ENCODE data around the gene LMO7. TPM values are rescaled to one million over a fixed set of nuclear protein-coding genes. Genes with fewer than 3 reads are reported as not detected.

The LMO7 gene
- total and polyA plus RNA-seq, 2 of the 8 experiments (the other 6 are each of a cell fraction or from before 2014, with no cell fraction given) = 8.1 to 28.3 TPM

GRCh38 chr13:75794663-75795062 lies 158.5 kb downstream of the LMO7 start:
- Histone ChIP-seq H3K4me3 (ENCODE audit: extremely low read depth in 1 of 4, insufficient read depth in 2 of 4, low read depth in 3 of 4, low read length in 4 of 4) (no peak overlapping the region), H2BK120ac (replicated peaks; ENCODE audit: low read depth, low read length) (no peak overlapping the region), H4K20me1 (replicated peaks in 1 of 2; ENCODE audit: control insufficient read depth in 1 of 2, insufficient read depth in 2 of 2, low read length in 2 of 2) (no peaks in the 10 kb centered on the region), H2AFZ (ENCODE audit: low read length) (no peak overlapping the region), H4K91ac (replicated peaks; ENCODE audit: insufficient read length, low read length) (no peak overlapping the region), H3K4ac (replicated peaks; ENCODE audit: insufficient read length, low read depth, low read length) (no peak overlapping the region), H3K9ac (replicated peaks in 1 of 4; ENCODE audit: extremely low read depth in 1 of 4, low read depth in 3 of 4, low read length in 3 of 4) (no peak overlapping the region), H2AK5ac (ENCODE audit: low read depth, low read length) (no peak overlapping the region), H3K23ac (ENCODE audit: insufficient read length) (no peak overlapping the region), H3K36me3 (ENCODE audit: control insufficient read depth in 2 of 4, insufficient read depth in 4 of 4, low read length in 3 of 4) (no peaks in the 10 kb centered on the region), H3K4me1 (replicated peaks in 1 of 4; ENCODE audit: control insufficient read depth in 3 of 4, insufficient read depth in 4 of 4, low read length in 3 of 4) (peaks cover 0 to 3% (median 0%) of the 10 kb centered on the region in 4 experiments; a peak in 1 of 7 replicates), H3K14ac (ENCODE audit: insufficient read length) (no peak overlapping the region), H2BK15ac (ENCODE audit: low read length) (no peak overlapping the region), H3K79me2 (ENCODE audit: control insufficient read depth in 1 of 2, insufficient read depth in 2 of 2, low read length in 2 of 2) (no peaks in the 10 kb centered on the region), H2BK20ac (ENCODE audit: low read length) (no peak overlapping the region), H2BK5ac (ENCODE audit: low read depth, low read length) (no peak overlapping the region), H3K79me1 (ENCODE audit: low read depth, low read length) (no peaks in the 10 kb centered on the region), H3K4me2 (ENCODE audit: insufficient read depth in 1 of 2, low read depth in 2 of 2, low read length in 2 of 2) (no peak overlapping the region), H3K27me3 (replicated peaks in 1 of 4; ENCODE audit: control insufficient read depth in 3 of 4, extremely low read depth in 1 of 4, insufficient read depth in 3 of 4, low read length in 3 of 4) (no peaks in the 10 kb centered on the region), H4K8ac (ENCODE audit: extremely low read depth, insufficient read depth, low read length) (no peak overlapping the region), H4K5ac (ENCODE audit: insufficient read length, low read depth, low read length) (no peak overlapping the region), H3K27ac (ENCODE audit: low read depth, low read length) (no peak overlapping the region), H3K56ac (replicated peaks; ENCODE audit: insufficient read length, low read depth, low read length) (no peak overlapping the region), H3K23me2 (ENCODE audit: low read depth, low read length) (no peaks in the 10 kb centered on the region), H3K18ac (ENCODE audit: extremely low read depth, low read length) (no peak overlapping the region), H3K9me3 (ENCODE audit: insufficient read depth in 2 of 2, low read depth in 1 of 2, low read length in 1 of 2) (no peaks in the 10 kb centered on the region), H2BK12ac (ENCODE audit: low read depth, low read length) (no peak overlapping the region)
- DNase-seq (ENCODE audit: low read depth in 1 of 2, low spot score in 2 of 2) = no peak
- ChIA-PET POLR2A (ENCODE audit: partially characterized antibody) (no interaction called here), CTCF (ENCODE audit: partially characterized antibody) (interaction anchor here (0.8 to 2.9 kb wide), 3 partner anchors 76 to 107 kb away, joined by 3 to 13 read pairs (median 3); no protein-coding TSS in a partner anchor)
- 79% methylated on average over 1 of the region's 1 CpG; no CpG with 5 or more reads in 1 of the 2 experiments for WGBS, 2 experiments (ENCODE audit: extremely low coverage in 1 of 2, insufficient coverage in 1 of 2, insufficient read length in 1 of 2, insufficient replicate concordance in 2 of 2, low coverage in 1 of 2, low lambda C conversion rate in 2 of 2, missing lambda C conversion rate in 1 of 2)
- FAIRE-seq = no peak
- TF ChIP-seq SIRT6 (IDR thresholded peaks at IDR 0.05; ENCODE audit: low read length) (no peak), JUND (IDR thresholded peaks at IDR 0.05; ENCODE audit: low read length) (no peak), CHD2 (IDR thresholded peaks at IDR 0.05; ENCODE audit: low read length) (no peak), ZNF274 (IDR thresholded peaks at IDR 0.05; ENCODE audit: borderline replicate concordance, extremely low read depth, low read length) (no peak), JUN (IDR thresholded peaks at IDR 0.05; ENCODE audit: low read depth, low read length) (no peak), SRF (IDR thresholded peaks at IDR 0.05; ENCODE audit: low read depth, low read length) (no peak)
